Heart right ventricle (tissue), 16 donors: Measurements from ENCODE around the gene SNTA1. TPM values are rescaled to one million over a fixed set of nuclear protein-coding genes. Genes with fewer than 3 reads are reported as not detected.
"Not testable (repeated sequence)": the region's sequence is repeated elsewhere in the genome, so short reads cannot be mapped to it uniquely, and the experiment has no call there.

Experiments used
- ATAC-seq, 8 donors: fragments of 200-7000 bp; cut with Tn5 transposase; one replicate each; pipeline ENCODE4 v1.9.1; 2020; ENCODE audit warnings: mild to moderate bottlenecking in 8 of 8, moderate library complexity in 8 of 8, moderate number of reproducible peaks in 1 of 8
- DNase-seq, 2 donors: peaks; one replicate each; pipeline ENCODE4 v3.0.0-alpha.2; 2020
- H3K27ac ChIP-seq, 10 donors: fragments of 200-600 bp; sonication (generic) in 2 of 10; one replicate each; pipeline versions ENCODE4 v1.5.0 to v1.8.0; 2020 to 2022; ENCODE audit warnings: mild to moderate bottlenecking in 3 of 10
- H3K27me3 ChIP-seq, 7 donors: fragments of 200-600 bp; one replicate each; pipeline ENCODE4 v1.8.0; 2021 to 2022; ENCODE audit warnings: mild to moderate bottlenecking in 2 of 7
- H3K36me3 ChIP-seq, 9 donors: fragments of 200-600 bp; sonication (generic) in 1 of 9; one replicate each; pipeline versions ENCODE4 v1.5.0 to v1.8.0; 2020 to 2022; ENCODE audit warnings: mild to moderate bottlenecking in 2 of 9
- H3K4me1 ChIP-seq, 9 donors: fragments of 200-600 bp; sonication (generic) in 1 of 9; one replicate each; pipeline versions ENCODE4 v1.5.0 to v1.8.0; 2020 to 2022; ENCODE audit warnings: mild to moderate bottlenecking in 4 of 9
- H3K4me3 ChIP-seq, 10 donors: fragments of 200-600 bp; sonication (generic) in 2 of 10; one replicate each; pipeline versions ENCODE4 v1.5.0 to v1.8.0; 2020 to 2022; ENCODE audit warnings: mild to moderate bottlenecking in 7 of 10, moderate library complexity in 2 of 10
- H3K9me3 ChIP-seq, 11 donors: fragments of 200-600 bp in 10 of 11; sonication (generic) in 2 of 11; one replicate each; pipeline versions ENCODE4 v1.5.0 to v1.8.0; 2013 to 2022; ENCODE audit warnings: mild to moderate bottlenecking in 2 of 11, control low read depth in 1 of 11, moderate library complexity in 1 of 11
- CTCF ChIP-seq, 9 donors: fragments of 200-600 bp; sonication (generic) in 2 of 9; IDR thresholded peaks; one replicate each; pipeline versions ENCODE4 v1.5.0 to v1.8.0; 2021 to 2022; ENCODE audit warnings: antibody characterized with exemption in 9 of 9, mild to moderate bottlenecking in 5 of 9, moderate library complexity in 1 of 9
- WGBS, 2 donors: extraction: QIAGEN DNeasy Blood & Tissue Kit; methylation state at CpG; one replicate each; pipeline ENCODE4 v1.1.7; 2013; ENCODE audit warnings: inconsistent platforms in 1 of 2; 5-methylcytosine and 5-hydroxymethylcytosine counted together
- intact Hi-C, 10 donors: fragments of 100-400 bp; cut with DNase I; formaldehyde crosslinking; loops; one replicate each; pipeline versions ENCODE4 v1.11.1 to v1.14.2; 2022
- polyA plus RNA-seq, 2 donors: library from polyadenylated mRNA; stranded (reverse); fragments of 200-250 nt; gene quantifications; one replicate each; pipeline ENCODE4 v1.2.3, GENCODE V29; 2013
- total RNA-seq, 10 donors: library from RNA; stranded (reverse); fragmentation: NEBNext Ultra II Directional in 3 of 10; extraction: Animal tissue kit (Norgen Biotek cat#: 25700) in 3 of 10; gene quantifications; one replicate each; pipeline versions ENCODE4 v1.2.1 to v1.2.4, GENCODE V29; 2021 to 2023
- donor health status: Arrhythmogenic right ventricular cardiomyopathy.
- donor health status: ischemic (EF 13 %, LVEDD 7.1; RV severe dilation, severe dysfunction).
- donor health status: healthy with polysubstance abuse.
- donor health status: DM: no; HTN: yes; CAD: no.
- donor health status: DM: no; HTN: no; CAD: no.
- donor health status: ischemic (EF 25% LVEDD 6.9; RV normal size, moderate dysfunction).
- donor health status: ischemic (EF 25% LVEDD 5.7; RV mildly dilated, moderate dysfunction).
- donor health status: healthy.
- donor health status: DM: yes; HTN: yes; CAD: no.
- donor health status: Ischemic cardiomyopathy.
- donor health status: ischemic (EF 35%, LVEDD 5.7; RV mildly dilated, moderate dysfunction).
- donor health status: nonischemic (EF 11% LVEDD 7.7; RV severe dilation, severe dysfunction).
- donor health status: DM: yes; HTN: yes; CAD: no.
- donor health status: PGD.
- donor health status: ischemic (EF 29% LVEDD 5.4; RV normal size, mild dysfunction).
- donor health status: nonischemic (EF 23%, LVEDD 6.1; RV moderate dilation, normal function).

The SNTA1 gene
- total and polyA plus RNA-seq, 12 donors, result 83.7 to 219 (median 150) TPM

GRCh38 chr20:33399924-33400323, 43.6 kb downstream of the SNTA1 start:
- no peaks in the 10 kb centered on the region for H3K9me3 ChIP-seq
- H3K27ac ChIP-seq, result no peak overlapping the region
- TF ChIP-seq CTCF (IDR thresholded peaks at IDR 0.05), result no peak
- peak overlapping the region in 5 of 10 donors; percentile 82 to 99 (median 95) for H3K4me3 ChIP-seq
- H3K36me3 ChIP-seq, result peaks cover 0 to 38% (median 9%) of the 10 kb centered on the region in 9 donors
- WGBS, 2 donors, result 64 to 77% methylated on average over 6 of the region's 6 CpGs
- intact Hi-C loops, result loop anchor here in 3 of 10 donors (5.0 to 10.0 kb wide), 3 partner anchors 42 to 735 kb away; partner anchors contain the start of gene SNTA1 (in 1 of the 3)
- no peaks in the 10 kb centered on the region for H3K27me3 ChIP-seq
- peaks cover 13 to 31% (median 24%) of the 10 kb centered on the region in 9 donors for H3K4me1 ChIP-seq
- DNase-seq (no peak), ATAC-seq (no peak)

GRCh38 chr20:33394718-33395117, 48.8 kb downstream of the SNTA1 start:
- intact Hi-C loops, result loop anchor here in 4 of 10 donors (2.0 to 10.0 kb wide), 3 partner anchors 50 to 740 kb away; no protein-coding TSS in a partner anchor
- no peak overlapping the region for H3K4me3 ChIP-seq
- ATAC-seq (no peak), DNase-seq (no peak)
- no peaks in the 10 kb centered on the region for H3K27me3 ChIP-seq
- peaks cover 0 to 83% (median 28%) of the 10 kb centered on the region in 9 donors for H3K36me3 ChIP-seq
- peaks cover 0 to 13% (median 6%) of the 10 kb centered on the region in 9 donors for H3K4me1 ChIP-seq
- H3K9me3 ChIP-seq, result no peaks in the 10 kb centered on the region
- 88 to 90% methylated on average over 4 of the region's 4 CpGs for WGBS, 2 donors
- H3K27ac ChIP-seq, result no peak overlapping the region
- no peak for TF ChIP-seq CTCF (IDR thresholded peaks at IDR 0.05)

GRCh38 chr20:33393609-33394008, 50.0 kb downstream of the SNTA1 start:
- Histone ChIP-seq H3K27ac (no peak overlapping the region), H3K4me3 (no peak overlapping the region), H3K9me3 (no peaks in the 10 kb centered on the region), H3K4me1 (peaks cover 0 to 7% (median 0%) of the 10 kb centered on the region in 9 donors), H3K27me3 (no peaks in the 10 kb centered on the region), H3K36me3 (peaks cover 0 to 84% (median 28%) of the 10 kb centered on the region in 9 donors)
- ATAC-seq (no peak), DNase-seq (no peak)
- no peak for TF ChIP-seq CTCF (IDR thresholded peaks at IDR 0.05)
- 97% methylated on average over 4 of the region's 4 CpGs for WGBS, 2 donors
- intact Hi-C loops, result loop anchor here in 4 of 10 donors (2.0 to 10.0 kb wide), 3 partner anchors 51 to 741 kb away; no protein-coding TSS in a partner anchor

GRCh38 chr20:33391722-33392415, 51.7 kb downstream of the SNTA1 start:
- 72 to 75% methylated on average over 9 of the region's 9 CpGs for WGBS, 2 donors
- Histone ChIP-seq H3K4me1 (peaks cover 0 to 7% (median 0%) of the 10 kb centered on the region in 9 donors), H3K27ac (no peak overlapping the region), H3K27me3 (no peaks in the 10 kb centered on the region), H3K9me3 (no peaks in the 10 kb centered on the region), H3K36me3 (peaks cover 0 to 91% (median 37%) of the 10 kb centered on the region in 9 donors), H3K4me3 (no peak overlapping the region)
- TF ChIP-seq CTCF (IDR thresholded peaks at IDR 0.05), result no peak
- intact Hi-C loops, result loop anchor here in 3 of 10 donors (10.0 kb wide), 2 partner anchors 263 to 743 kb away; no protein-coding TSS in a partner anchor
- DNase-seq (no peak), ATAC-seq (peak in 1 of 8 donors; percentile 25)

- intact Hi-C loops, H3K4me1 ChIP-seq, H3K27me3 ChIP-seq, H3K9me3 ChIP-seq, ATAC-seq, H3K27ac ChIP-seq, H3K4me3 ChIP-seq, DNase-seq: not testable (repeated sequence)
- WGBS, 2 donors, result 96 to 97% methylated on average over 24 to 36 of the region's 36 CpGs
- H3K36me3 ChIP-seq, result peaks cover 0 to 91% (median 52%) of the 10 kb centered on the region in 9 donors
These were observed 54.2 kb downstream of the SNTA1 start for GRCh38 chr20:33389326-33389725.
